GM19099 (cell line): Measurements from ENCODE around the gene SLC9A3.

Experiments used
- POLR2A ChIP-seq: IDR thresholded peaks from 3 replicates; pipeline ENCODE4 v1.6.1; 2011; ENCODE audit warnings: low read depth; ENCODE audit not compliant: insufficient read length; ENCODE audit errors: extremely low read depth

SLC9A3 gene

GRCh38 chr5:464843-465590, 59.2 kb downstream of the SLC9A3 start:
- TF ChIP-seq POLR2A, result no peak

- no peak for TF ChIP-seq POLR2A
Observed at GRCh38 chr5:464446-464842, 59.8 kb downstream of the SLC9A3 start.

DNA sequence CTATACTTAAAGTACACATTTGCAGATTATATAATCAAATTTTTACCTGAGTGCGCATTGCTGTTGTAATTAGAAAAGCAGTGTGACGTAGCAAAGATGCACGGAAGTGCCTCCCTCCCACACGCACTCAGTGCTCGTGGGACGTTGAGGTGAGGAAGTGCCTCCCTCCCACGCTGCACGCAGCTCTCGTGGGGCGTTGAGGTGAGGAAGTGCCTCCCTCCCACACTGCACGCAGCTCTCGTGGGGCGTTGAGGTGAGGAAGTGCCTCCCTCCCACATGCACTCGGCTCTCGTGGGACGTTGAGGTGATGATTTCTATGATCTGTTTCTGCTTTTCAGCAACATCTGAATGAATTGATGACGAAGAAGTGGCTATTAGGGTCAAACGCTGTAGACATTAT, 60.3 kb downstream of the SLC9A3 start:
- TF ChIP-seq POLR2A, result no peak

- no peak for TF ChIP-seq POLR2A
Observed at GRCh38 chr5:463301-463700, 60.9 kb downstream of the SLC9A3 start.

DNA sequence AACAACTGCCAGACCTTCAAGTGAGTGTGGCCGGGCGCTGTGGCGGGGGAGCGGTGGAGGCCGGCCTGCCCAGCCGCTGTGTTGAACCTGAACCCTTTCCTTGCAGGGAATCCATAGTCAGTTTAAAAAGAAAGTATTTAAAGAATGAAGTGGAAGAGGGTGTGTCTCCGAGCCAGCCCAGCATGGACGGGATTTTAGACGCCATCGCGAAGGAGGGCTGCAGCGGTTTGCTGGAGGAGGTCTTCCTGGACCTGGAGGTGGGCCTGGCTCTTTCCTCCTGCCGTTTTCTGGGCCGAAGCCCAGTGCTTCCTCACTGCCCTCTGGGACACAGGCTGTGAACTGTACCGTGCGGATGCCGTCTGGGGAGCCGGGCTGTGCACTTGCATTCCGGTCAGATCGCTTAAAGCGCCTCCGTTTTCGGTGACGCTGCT, 62.2 kb downstream of the SLC9A3 start:
- TF ChIP-seq POLR2A, result no peak

DNA sequence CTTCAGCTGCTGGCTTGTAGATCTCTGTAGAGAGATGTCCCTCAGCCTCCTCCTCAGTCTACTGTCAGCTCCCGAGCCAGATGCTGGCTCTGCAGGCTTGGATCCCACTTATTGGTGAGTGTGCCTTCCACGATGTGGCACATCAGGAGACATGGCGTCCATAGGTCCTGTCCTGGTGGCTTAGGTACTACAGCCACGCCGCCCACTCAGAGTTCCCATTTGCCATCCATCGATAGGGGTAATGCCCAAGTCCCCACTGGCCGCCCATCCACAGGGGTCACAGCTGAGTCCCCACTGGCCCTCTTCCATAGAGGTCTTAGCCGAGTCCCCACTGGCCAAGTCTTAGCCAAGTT, 64.0 kb downstream of the SLC9A3 start:
- TF ChIP-seq POLR2A, result no peak

GRCh38 chr5:459562-460272, 64.5 kb downstream of the SLC9A3 start:
- no peak for TF ChIP-seq POLR2A

DNA sequence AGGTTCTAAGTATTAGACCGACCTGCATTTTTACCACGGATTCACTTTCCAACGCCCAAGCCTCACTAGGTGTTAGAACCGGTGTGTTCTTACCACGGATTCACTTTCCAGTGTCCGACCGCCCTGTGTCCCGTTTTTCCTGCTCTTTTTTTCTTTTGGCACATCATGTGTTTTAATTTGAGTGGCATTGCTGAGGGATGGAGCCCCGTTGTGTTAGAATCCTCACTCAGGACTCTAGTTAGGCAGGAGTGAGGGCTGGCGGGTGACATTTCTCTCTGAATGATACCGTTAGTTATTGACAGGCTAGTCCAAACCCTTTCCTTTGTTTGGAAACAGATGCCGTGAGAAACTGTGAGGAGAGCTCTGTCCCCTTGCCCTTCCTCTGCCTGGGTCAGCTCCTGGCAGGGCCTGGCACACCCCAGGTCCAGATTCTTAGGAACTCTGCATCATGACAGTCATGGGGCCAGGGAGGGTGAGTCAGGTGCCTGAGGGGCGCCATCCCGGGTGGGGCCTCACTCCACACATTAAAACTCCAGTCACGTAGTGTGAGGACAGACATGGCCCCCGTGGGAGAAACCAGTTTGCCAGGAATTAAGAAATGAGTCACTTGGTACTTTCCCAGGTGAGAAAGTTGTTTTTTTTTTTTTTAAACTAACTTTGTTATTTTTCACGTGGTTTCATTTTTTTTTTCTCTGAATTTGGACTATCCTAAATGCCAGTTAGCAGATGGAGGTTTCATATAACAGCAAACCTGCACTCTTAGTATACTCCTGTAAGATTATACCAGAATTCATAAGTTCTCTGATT, 65.5 kb downstream of the SLC9A3 start:
- TF ChIP-seq POLR2A, result no peak

DNA sequence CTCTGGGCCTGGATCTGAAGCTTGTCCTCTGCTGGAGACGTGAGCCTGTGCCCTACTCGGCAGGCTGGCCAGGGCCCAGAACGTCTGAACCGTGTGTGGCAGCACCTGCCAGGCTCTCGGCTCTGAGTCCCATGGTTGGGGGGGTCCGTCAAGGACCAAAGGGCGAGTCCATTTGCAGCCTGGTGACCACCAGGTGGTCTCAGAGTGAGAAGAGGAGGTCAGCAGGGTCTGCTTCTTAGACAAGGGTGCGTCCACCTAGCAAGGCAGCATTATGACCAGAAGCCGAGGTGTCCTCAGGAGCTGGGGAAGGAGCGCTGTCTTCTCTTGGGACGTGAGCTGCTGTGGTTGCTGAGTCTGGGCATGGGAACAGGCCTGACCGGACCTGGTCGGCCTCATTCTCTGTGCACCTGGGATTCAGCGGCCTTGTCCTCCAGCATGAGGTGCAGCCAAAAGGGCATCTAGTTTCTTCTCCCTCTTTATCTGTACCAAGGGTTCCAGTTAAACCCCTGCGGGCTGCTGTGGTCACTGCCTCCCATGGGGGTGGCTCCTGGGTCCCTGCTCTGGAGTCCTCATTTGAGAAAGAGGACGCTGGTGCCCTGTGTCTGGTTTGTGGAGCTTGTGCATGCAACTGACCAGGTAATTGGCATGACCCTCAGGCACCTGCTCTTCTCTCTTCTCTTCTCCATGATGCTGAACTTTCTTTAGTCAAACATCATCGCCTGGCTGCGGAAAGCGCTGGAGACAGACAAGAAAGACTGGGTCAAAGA, 66.9 kb downstream of the SLC9A3 start:
- TF ChIP-seq POLR2A, result no peak

DNA sequence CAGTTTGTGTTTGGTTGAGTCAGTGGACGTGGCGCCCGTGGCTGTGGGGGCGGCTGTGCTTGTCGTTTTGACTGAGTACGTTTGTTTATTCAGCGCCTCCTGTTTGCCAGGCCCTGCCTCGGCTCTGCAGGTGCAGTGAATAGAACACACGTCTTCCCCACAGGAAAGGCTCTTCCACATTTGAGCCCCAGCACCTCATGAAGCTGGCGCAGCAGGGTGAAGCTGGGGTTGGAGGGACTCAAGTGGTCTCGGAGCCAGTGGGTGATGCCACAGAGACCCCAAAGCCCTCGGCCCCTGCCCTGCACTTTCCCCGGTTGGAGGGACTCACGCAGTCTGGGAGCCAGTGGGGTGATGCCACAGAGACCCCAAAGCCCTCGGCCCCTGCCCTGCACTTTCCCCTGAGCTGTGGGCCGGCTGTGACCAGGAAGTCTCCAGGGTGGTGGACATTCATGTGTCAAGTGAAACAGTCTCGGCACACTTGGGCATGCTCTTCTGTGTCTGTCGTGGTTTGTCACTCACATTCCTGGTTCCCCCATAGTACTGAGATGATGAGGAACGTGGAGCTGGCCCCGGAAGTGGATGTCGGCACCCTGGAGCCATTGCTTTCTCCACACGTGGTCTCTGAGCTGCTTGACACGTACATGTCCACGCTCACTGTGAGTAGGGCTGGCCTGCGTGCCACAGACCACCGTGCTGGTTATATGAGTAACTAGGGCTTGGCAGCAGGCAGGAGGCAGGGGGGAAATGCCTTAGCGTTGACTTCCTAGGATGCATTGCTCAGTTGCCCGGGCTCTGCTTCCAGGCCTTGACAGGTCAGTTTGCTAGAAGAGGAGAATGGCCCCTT, 67.7 kb downstream of the SLC9A3 start:
- TF ChIP-seq POLR2A, result no peak

GRCh38 chr5:455806-456205, 68.4 kb downstream of the SLC9A3 start:
- no peak for TF ChIP-seq POLR2A

- no peak for TF ChIP-seq POLR2A
Observed at GRCh38 chr5:454936-455335, 69.3 kb downstream of the SLC9A3 start.

GRCh38 chr5:453725-454481, 70.3 kb downstream of the SLC9A3 start:
- TF ChIP-seq POLR2A, result no peak
